CD4-positive, alpha-beta memory T cell (primary cell): Measurements from ENCODE around the gene URGCP. TPM values are rescaled to one million over a fixed set of nuclear protein-coding genes. Genes with fewer than 3 reads are reported as not detected.
A peak's percentile ranks its signal among the peaks of the same experiment; 100 is the strongest.
"Not testable (repeated sequence)": the region's sequence is repeated elsewhere in the genome, so short reads cannot be mapped to it uniquely, and the experiment has no call there.

Source experiments
- CTCF ChIA-PET: fragments of 350-600 bp; sonication (Branson Sonifier 250); formaldehyde crosslinking; loops from one replicate; lab custom pipeline; 2021; ENCODE audit warnings: inconsistent platforms; ENCODE audit not compliant: partially characterized antibody; lab: Charles Lee
- POLR2A ChIA-PET: fragments of 350-600 bp; sonication (Branson Sonifier 250); formaldehyde crosslinking; loops from one replicate; lab custom pipeline; 2021; ENCODE audit not compliant: partially characterized antibody; lab: Charles Lee
- DNase-seq, 5 donors: peaks; one replicate each; pipeline versions ENCODE4 v3.0.0 to v3.0.0-alpha.2; 2020 to 2022; ENCODE audit warnings: mixed read lengths in 1 of 5
- H3K27ac ChIP-seq: one replicate; pipeline ENCODE4 v1.7.0; 2013; ENCODE audit warnings: low read depth, low read length
- H3K27me3 ChIP-seq: 2 replicates; pipeline ENCODE4 v1.7.0; 2013; ENCODE audit warnings: mild to moderate bottlenecking, low read length, moderate library complexity; ENCODE audit not compliant: insufficient read depth
- H3K36me3 ChIP-seq: 2 replicates; pipeline ENCODE4 v1.7.0; 2013; ENCODE audit warnings: mild to moderate bottlenecking, low read length, moderate library complexity; ENCODE audit not compliant: insufficient read depth
- H3K4me1 ChIP-seq: 2 replicates; pipeline ENCODE4 v1.7.0; 2013; ENCODE audit warnings: mild to moderate bottlenecking, low read length, moderate library complexity; ENCODE audit not compliant: insufficient read depth
- H3K4me3 ChIP-seq, 2 donors: one replicate each; pipeline ENCODE4 v1.7.0; 2013; ENCODE audit warnings: low read length in 2 of 2, mild to moderate bottlenecking in 1 of 2
- H3K9me3 ChIP-seq, 2 donors: one replicate each; pipeline ENCODE4 v1.7.0; 2013; ENCODE audit warnings: low read length in 2 of 2, control low read depth in 1 of 2; ENCODE audit not compliant: control insufficient read depth in 1 of 2
- H3K27ac Mint-ChIP-seq, 7 donors: one replicate each; pipeline ENCODE4 v1.8.0; 2020 to 2021; ENCODE audit warnings: mixed read lengths in 7 of 7, mild to moderate bottlenecking in 6 of 7, inconsistent platforms in 3 of 7, moderate library complexity in 3 of 7
- H3K27me3 Mint-ChIP-seq, 2 donors: one replicate each; pipeline ENCODE4 v1.8.0; 2020 to 2021; ENCODE audit warnings: mixed read lengths in 2 of 2
- H3K36me3 Mint-ChIP-seq, 2 donors: one replicate each; pipeline ENCODE4 v1.8.0; 2020 to 2021; ENCODE audit warnings: mixed read lengths in 2 of 2, inconsistent platforms in 1 of 2, mild to moderate bottlenecking in 1 of 2
- H3K4me1 Mint-ChIP-seq, 4 donors: one replicate each; pipeline ENCODE4 v1.8.0; 2020 to 2021; ENCODE audit warnings: mixed read lengths in 4 of 4, mild to moderate bottlenecking in 1 of 4
- H3K4me3 Mint-ChIP-seq, 8 donors: one replicate each; pipeline ENCODE4 v1.8.0; 2020 to 2021; ENCODE audit warnings: mixed read lengths in 8 of 8, mild to moderate bottlenecking in 7 of 8, moderate library complexity in 6 of 8, inconsistent platforms in 3 of 8
- H3K9me3 Mint-ChIP-seq, 8 donors: one replicate each; pipeline ENCODE4 v1.8.0; 2020 to 2021; ENCODE audit warnings: mixed read lengths in 8 of 8, mild to moderate bottlenecking in 5 of 8, inconsistent platforms in 3 of 8, moderate library complexity in 1 of 8
- intact Hi-C: fragments of 100-400 bp; cut with micrococcal nuclease; formaldehyde crosslinking; loops from one replicate; pipeline ENCODE4 v1.15.1; 2023
- polyA plus RNA-seq, 2 donors: library from polyadenylated mRNA; unstranded; fragments of 300-500 nt; fragmentation: Illumina TruSeq; gene quantifications; one replicate each; pipeline ENCODE4 v1.2.3, GENCODE V29; 2021
- total RNA-seq, 2 experiments: library from RNA; stranded (reverse); gene quantifications; one replicate each; pipeline ENCODE4 v1.2.3, GENCODE V29; 2021

URGCP gene
- total and polyA plus RNA-seq, 4 experiments from 2014 or later, result 17.1 to 36.1 (median 32.2) TPM

- Histone ChIP-seq H3K4me3 (no peak overlapping the region), H3K4me1 (no peaks in the 10 kb centered on the region), H3K9me3 (no peaks in the 10 kb centered on the region), H3K27me3 (no peaks in the 10 kb centered on the region), H3K27ac (no peak overlapping the region), H3K36me3 (no peaks in the 10 kb centered on the region)
- H3K36me3 Mint-ChIP-seq, result peaks cover 5 to 13% of the 10 kb centered on the region in 2 donors
- intact Hi-C loops, result no loop called here
- POLR2A ChIA-PET, result no interaction called here
- H3K9me3 Mint-ChIP-seq, result peaks cover 0 to 3% (median 0%) of the 10 kb centered on the region in 8 donors
- H3K4me1 Mint-ChIP-seq, result peaks cover 0 to 14% (median 2%) of the 10 kb centered on the region in 4 donors
- H3K27ac Mint-ChIP-seq, result no peak overlapping the region
- CTCF ChIA-PET, result no interaction called here
- H3K27me3 Mint-ChIP-seq, result no peaks in the 10 kb centered on the region
- no peak for DNase-seq
- H3K4me3 Mint-ChIP-seq, result no peak overlapping the region
These were observed 9.5 kb upstream of the URGCP start for GRCh38 chr7:43915907-43916306.

GRCh38 chr7:43914795-43915194 is 8.4 kb upstream of the URGCP start:
- Histone ChIP-seq H3K9me3 (no peaks in the 10 kb centered on the region), H3K27me3 (no peaks in the 10 kb centered on the region), H3K36me3 (no peaks in the 10 kb centered on the region), H3K4me3 (no peak overlapping the region), H3K4me1 (no peaks in the 10 kb centered on the region), H3K27ac (no peak overlapping the region)
- H3K4me1 Mint-ChIP-seq, result peaks cover 0 to 12% (median under 1%) of the 10 kb centered on the region in 4 donors
- no peak overlapping the region for H3K4me3 Mint-ChIP-seq
- peaks cover 0 to 3% (median 0%) of the 10 kb centered on the region in 8 donors for H3K9me3 Mint-ChIP-seq
- intact Hi-C loops, result no loop called here
- no peak overlapping the region for H3K27ac Mint-ChIP-seq
- DNase-seq, result no peak
- H3K36me3 Mint-ChIP-seq, result peaks cover 3 to 11% of the 10 kb centered on the region in 2 donors
- no peaks in the 10 kb centered on the region for H3K27me3 Mint-ChIP-seq
- CTCF ChIA-PET, result no interaction called here
- POLR2A ChIA-PET, result no interaction called here

- Histone ChIP-seq H3K27ac (peak overlapping the region; percentile 46), H3K4me3 (peak overlapping the region; percentile 6 to 70), H3K36me3 (no peaks in the 10 kb centered on the region), H3K4me1 (peaks cover 28% of the 10 kb centered on the region), H3K27me3 (no peaks in the 10 kb centered on the region), H3K9me3 (no peaks in the 10 kb centered on the region)
- H3K9me3 Mint-ChIP-seq, result no peaks in the 10 kb centered on the region
- peak overlapping the region; percentile 84 to 98 (median 96) for H3K27ac Mint-ChIP-seq
- ChIA-PET POLR2A (interaction anchor here (1.4 to 2.2 kb wide), 2 partner anchors 21 to 37 kb away, joined by 7 to 12 read pairs; partner anchors contain the start of genes MRPS24 and UBE2D4), CTCF (no interaction called here)
- H3K4me3 Mint-ChIP-seq, result peak overlapping the region; percentile 94 to 98 (median 97)
- intact Hi-C loops, result loop anchor here (1.0 kb wide), 2 partner anchors 20 to 37 kb away; partner anchors contain the start of genes MRPS24 and UBE2D4
- H3K27me3 Mint-ChIP-seq, result no peaks in the 10 kb centered on the region
- H3K4me1 Mint-ChIP-seq, result peaks cover 22 to 49% (median 33%) of the 10 kb centered on the region in 4 donors
- peaks cover 0 to 6% of the 10 kb centered on the region in 2 donors for H3K36me3 Mint-ChIP-seq
- peak; percentile 16 to 34 (median 21) for DNase-seq
These were observed 453 bp downstream of the URGCP start for GRCh38 chr7:43905956-43906330.

- Histone ChIP-seq H3K27me3 (no peaks in the 10 kb centered on the region), H3K27ac (peak overlapping the region; percentile 46), H3K4me3 (peak overlapping the region; percentile 6 to 70), H3K36me3 (no peaks in the 10 kb centered on the region), H3K4me1 (peaks cover 28% of the 10 kb centered on the region), H3K9me3 (no peaks in the 10 kb centered on the region)
- Mint-ChIP-seq H3K27ac (peak overlapping the region; percentile 84 to 98 (median 96)), H3K4me3 (peak overlapping the region; percentile 94 to 98 (median 97)), H3K27me3 (no peaks in the 10 kb centered on the region), H3K4me1 (peaks cover 22 to 50% (median 33%) of the 10 kb centered on the region in 4 donors), H3K9me3 (no peaks in the 10 kb centered on the region), H3K36me3 (peaks cover 0 to 6% of the 10 kb centered on the region in 2 donors)
- intact Hi-C loops, result no loop called here
- peak in 1 of 5 donors; percentile 30 for DNase-seq
- POLR2A ChIA-PET, result interaction anchor here (1.4 to 2.2 kb wide), 2 partner anchors 22 to 36 kb away, joined by 7 to 12 read pairs; partner anchors contain the start of genes MRPS24 and UBE2D4
- CTCF ChIA-PET, result no interaction called here
These were observed 1.0 kb downstream of the URGCP start for GRCh38 chr7:43905209-43905946.

- Histone ChIP-seq H3K27ac (no peak overlapping the region), H3K4me3 (no peak overlapping the region), H3K4me1 (peaks cover 28% of the 10 kb centered on the region), H3K36me3 (no peaks in the 10 kb centered on the region), H3K27me3 (no peaks in the 10 kb centered on the region), H3K9me3 (no peaks in the 10 kb centered on the region)
- Mint-ChIP-seq H3K4me1 (peaks cover 22 to 50% (median 33%) of the 10 kb centered on the region in 4 donors), H3K27ac (peak overlapping the region in 6 of 7 donors; percentile 14 to 84 (median 44)), H3K36me3 (peaks cover 0 to 6% of the 10 kb centered on the region in 2 donors), H3K27me3 (no peaks in the 10 kb centered on the region), H3K9me3 (no peaks in the 10 kb centered on the region), H3K4me3 (peak overlapping the region; percentile 39 to 98 (median 97))
- no peak for DNase-seq
- CTCF ChIA-PET, result interaction anchor here (1.0 kb wide), 1 partner anchor 66 kb away, joined by 3 read pairs; no protein-coding TSS in a partner anchor
- POLR2A ChIA-PET, result interaction anchor here (1.4 to 2.2 kb wide), 2 partner anchors 22 to 35 kb away, joined by 7 to 12 read pairs; partner anchors contain the start of genes MRPS24 and UBE2D4
- intact Hi-C loops, result no loop called here
These were observed 1.7 kb downstream of the URGCP start for GRCh38 chr7:43904533-43905208.

- H3K27me3 Mint-ChIP-seq, result no peaks in the 10 kb centered on the region
- ChIA-PET CTCF (no interaction called here), POLR2A (no interaction called here)
- DNase-seq, result no peak
- H3K4me3 ChIP-seq, result no peak overlapping the region
- H3K9me3 Mint-ChIP-seq, result no peaks in the 10 kb centered on the region
- H3K36me3 ChIP-seq, result peaks cover 4% of the 10 kb centered on the region
- H3K4me3 Mint-ChIP-seq, result no peak overlapping the region
- H3K4me1 ChIP-seq, result peaks cover 28% of the 10 kb centered on the region
- no peaks in the 10 kb centered on the region for H3K9me3 ChIP-seq
- peak overlapping the region in 2 of 7 donors; percentile 12 to 19 for H3K27ac Mint-ChIP-seq
- H3K27ac ChIP-seq, result no peak overlapping the region
- H3K36me3 Mint-ChIP-seq, result peaks cover 3 to 6% of the 10 kb centered on the region in 2 donors
- no peaks in the 10 kb centered on the region for H3K27me3 ChIP-seq
- intact Hi-C loops, result no loop called here
- H3K4me1 Mint-ChIP-seq, result peaks cover 22 to 44% (median 37%) of the 10 kb centered on the region in 4 donors
These were observed 3.8 kb downstream of the URGCP start for GRCh38 chr7:43902542-43903054.

DNA sequence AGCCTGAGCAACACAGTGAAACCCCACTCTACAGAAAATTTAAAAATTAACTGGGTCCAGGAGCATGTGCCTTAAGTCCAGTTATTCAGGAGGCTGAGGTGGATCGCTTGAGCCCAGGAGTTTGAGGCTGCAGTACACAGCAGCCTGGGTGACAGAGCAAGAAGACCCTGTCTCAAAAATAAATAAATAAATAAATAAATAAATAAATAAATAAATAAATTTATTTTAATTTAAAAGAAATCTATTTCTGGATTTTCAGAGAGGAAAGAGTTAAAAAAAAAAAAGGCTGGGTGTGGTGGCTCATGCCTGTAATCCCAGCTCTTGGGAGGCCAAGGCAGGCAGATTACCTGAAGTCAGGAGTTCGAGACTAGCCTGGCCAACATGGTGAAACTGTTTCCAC is 7.8 kb downstream of the URGCP start:
- CTCF ChIA-PET, H3K4me3 Mint-ChIP-seq, H3K9me3 ChIP-seq, H3K36me3 ChIP-seq, DNase-seq, H3K27ac ChIP-seq, H3K27me3 ChIP-seq, H3K4me3 ChIP-seq, H3K9me3 Mint-ChIP-seq, intact Hi-C loops, H3K27ac Mint-ChIP-seq, POLR2A ChIA-PET, H3K27me3 Mint-ChIP-seq, H3K4me1 ChIP-seq: not testable (repeated sequence)
- Mint-ChIP-seq H3K4me1 (peaks cover 14 to 36% (median 29%) of the 10 kb centered on the region in 4 donors), H3K36me3 (peaks cover 9 to 18% of the 10 kb centered on the region in 2 donors)
